Fibroblast of pulmonary artery (primary cell): ENCODE data around the gene NBEA.

Source experiments
- DNase-seq: peaks from one replicate; pipeline ENCODE4 v3.0.0-alpha.2; 2010; ENCODE audit warnings: low read depth
- H3K4me3 ChIP-seq: replicated peaks from 2 replicates; pipeline ENCODE4 v1.5.1; 2011; ENCODE audit warnings: low read depth, mild to moderate bottlenecking, control low read depth, low read length, moderate library complexity
- TF ChIP-seq, protein P1 (sequence below): IDR thresholded peaks from 2 replicates; pipeline ENCODE4 v1.5.1; 2011; ENCODE audit warnings: mild to moderate bottlenecking, control low read depth, low read length, inconsistent platforms; ENCODE audit errors: missing control alignments

The NBEA gene

DNA sequence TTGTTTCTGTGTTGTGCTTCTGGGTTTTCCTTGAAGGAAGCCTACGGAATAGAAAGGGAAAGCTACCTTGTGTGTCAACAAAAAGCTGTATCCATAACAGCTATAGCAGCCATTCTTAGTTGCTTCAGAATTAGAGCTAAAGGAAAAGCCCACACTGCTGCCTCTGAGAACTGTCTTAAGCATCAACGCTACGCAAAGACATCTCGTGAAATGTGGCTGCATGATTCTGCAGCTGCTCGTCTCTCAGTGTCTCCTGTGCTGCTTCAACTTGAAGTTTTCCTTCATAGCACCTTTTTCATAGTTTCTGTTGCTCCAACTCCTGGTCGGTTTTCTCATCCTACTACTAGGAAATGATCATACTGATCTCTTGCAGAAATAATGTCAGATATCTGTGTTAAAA is 675.4 kb downstream of the NBEA start:
- no peak for DNase-seq
- TF ChIP-seq, protein P1, sequence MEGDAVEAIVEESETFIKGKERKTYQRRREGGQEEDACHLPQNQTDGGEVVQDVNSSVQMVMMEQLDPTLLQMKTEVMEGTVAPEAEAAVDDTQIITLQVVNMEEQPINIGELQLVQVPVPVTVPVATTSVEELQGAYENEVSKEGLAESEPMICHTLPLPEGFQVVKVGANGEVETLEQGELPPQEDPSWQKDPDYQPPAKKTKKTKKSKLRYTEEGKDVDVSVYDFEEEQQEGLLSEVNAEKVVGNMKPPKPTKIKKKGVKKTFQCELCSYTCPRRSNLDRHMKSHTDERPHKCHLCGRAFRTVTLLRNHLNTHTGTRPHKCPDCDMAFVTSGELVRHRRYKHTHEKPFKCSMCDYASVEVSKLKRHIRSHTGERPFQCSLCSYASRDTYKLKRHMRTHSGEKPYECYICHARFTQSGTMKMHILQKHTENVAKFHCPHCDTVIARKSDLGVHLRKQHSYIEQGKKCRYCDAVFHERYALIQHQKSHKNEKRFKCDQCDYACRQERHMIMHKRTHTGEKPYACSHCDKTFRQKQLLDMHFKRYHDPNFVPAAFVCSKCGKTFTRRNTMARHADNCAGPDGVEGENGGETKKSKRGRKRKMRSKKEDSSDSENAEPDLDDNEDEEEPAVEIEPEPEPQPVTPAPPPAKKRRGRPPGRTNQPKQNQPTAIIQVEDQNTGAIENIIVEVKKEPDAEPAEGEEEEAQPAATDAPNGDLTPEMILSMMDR: no peak
- no peak overlapping the region for H3K4me3 ChIP-seq

DNA sequence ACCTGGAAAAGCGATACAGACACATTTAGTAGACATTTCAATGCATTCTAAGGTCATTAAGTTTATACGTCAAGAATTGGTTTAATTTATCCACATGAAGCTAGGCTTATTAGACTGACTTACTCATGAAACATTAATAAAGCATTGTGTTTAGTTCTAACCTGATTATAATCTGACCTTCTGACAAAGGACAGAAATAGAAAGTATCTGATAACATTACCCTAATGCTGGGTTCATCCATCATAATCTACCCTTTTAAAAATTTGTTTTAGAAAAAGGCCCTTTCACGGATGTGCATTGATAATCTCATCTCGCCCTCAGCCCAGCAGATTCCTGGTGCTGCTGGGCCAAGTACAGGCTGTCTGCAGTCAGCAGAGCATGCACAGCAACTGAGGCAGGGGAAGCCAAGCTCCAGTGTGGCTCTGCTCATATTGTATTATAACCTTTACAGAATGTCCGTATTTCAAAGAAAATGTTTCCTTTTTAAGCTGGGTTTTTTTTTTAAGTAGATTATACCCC is 676.6 kb downstream of the NBEA start:
- H3K4me3 ChIP-seq: no peak overlapping the region
- TF ChIP-seq, protein P1: no peak
- no peak for DNase-seq

DNA sequence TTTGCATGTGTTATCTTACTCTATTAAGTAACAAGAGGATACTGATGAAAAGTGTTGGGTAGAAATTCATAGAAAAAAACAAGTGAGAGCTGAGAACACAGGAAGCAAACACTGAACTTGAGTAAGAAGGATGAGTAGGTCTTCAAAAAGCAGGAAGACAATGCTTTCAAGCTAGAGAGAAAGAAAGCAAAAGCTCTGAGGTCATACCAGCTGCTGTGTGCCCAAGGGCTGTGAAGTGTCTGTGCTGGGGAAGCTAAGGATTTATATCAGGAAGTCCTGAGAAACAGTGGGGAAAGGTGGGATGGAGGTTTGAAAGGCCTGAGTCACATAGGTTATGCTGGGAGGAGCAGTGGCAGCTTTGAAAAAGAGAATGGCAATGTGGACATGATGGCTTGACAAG is 679.9 kb downstream of the NBEA start:
- TF ChIP-seq, protein P1: no peak

DNA sequence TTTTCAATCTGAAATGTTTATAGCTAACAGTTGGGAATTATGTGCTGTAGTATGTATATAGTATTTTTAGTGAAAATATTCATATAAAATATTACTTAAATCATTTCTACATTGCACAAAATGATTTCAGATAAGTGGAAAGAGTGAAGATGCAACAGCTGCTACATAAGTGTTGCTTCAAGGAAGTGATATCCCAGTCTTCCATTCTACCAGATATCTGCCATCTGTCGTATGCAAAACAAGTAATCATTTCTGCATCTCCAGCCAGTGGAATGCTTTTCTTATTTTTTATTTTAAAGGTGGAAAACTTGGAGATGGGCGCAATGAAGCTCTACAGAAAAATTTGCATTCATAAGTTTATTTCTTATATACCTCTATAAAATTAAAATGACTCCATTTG is 687.0 kb downstream of the NBEA start:
- DNase-seq: no peak
- TF ChIP-seq, protein P1: no peak
- no peak overlapping the region for H3K4me3 ChIP-seq

More for the DNA sequence above, 679.9 kb downstream of the NBEA start:
- peak; percentile 35 for DNase-seq
- no peak overlapping the region for H3K4me3 ChIP-seq

DNA sequence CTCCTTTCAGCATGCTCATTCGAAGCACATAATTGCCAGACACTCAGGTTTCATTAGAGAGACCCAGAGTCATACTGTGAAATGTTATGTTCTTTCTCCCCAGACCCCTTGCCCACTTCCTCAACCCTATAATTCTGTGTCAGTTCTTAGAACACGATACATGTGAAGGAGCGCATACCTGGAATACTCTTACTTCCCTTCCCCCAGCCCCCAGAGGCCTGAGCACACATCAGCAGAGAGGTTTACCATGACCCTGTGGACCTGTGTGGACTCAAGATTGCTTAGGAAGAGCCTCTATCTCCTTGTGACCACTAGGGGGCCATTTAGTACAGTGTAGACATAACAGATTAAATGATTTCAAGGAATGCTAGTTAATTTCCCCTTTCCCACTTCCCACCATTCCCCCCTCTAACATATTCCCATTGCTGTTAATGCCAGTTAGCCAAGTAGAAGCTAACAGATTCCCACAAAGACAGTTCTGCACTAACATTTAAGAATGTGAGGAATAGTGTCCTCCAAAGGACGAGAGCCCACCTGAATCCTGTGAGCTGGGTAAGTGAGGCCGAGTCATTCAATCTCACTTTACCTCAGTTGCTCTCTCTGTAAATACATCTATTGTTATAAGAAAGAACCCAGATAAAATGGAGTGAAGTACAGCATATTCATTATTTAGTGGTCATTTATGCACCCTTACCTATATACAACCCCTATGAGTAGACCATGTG is 688.6 kb downstream of the NBEA start:
- peak; percentile 67 for DNase-seq
- no peak overlapping the region for H3K4me3 ChIP-seq
- TF ChIP-seq, protein P1: peak; percentile 92

DNA sequence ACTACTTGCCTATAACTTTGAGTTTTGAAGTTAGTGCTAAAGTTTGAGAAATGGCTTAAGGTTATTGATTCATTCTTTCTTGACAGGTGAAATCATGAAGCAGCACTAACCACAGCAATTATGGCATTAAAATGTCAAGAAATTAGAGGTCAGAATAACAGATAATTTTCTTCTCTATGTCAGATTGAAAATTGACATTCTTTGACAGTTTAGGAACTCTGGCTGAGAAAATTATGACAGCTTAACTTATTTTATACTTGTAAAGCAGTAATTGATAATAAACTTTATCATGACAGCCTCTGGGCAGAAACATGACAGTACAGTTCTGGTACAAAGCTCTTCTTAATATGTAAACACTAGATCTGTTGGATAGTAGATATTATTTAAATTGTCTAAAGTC is 689.6 kb downstream of the NBEA start:
- TF ChIP-seq, protein P1: no peak
- DNase-seq: no peak
- no peak overlapping the region for H3K4me3 ChIP-seq

DNA sequence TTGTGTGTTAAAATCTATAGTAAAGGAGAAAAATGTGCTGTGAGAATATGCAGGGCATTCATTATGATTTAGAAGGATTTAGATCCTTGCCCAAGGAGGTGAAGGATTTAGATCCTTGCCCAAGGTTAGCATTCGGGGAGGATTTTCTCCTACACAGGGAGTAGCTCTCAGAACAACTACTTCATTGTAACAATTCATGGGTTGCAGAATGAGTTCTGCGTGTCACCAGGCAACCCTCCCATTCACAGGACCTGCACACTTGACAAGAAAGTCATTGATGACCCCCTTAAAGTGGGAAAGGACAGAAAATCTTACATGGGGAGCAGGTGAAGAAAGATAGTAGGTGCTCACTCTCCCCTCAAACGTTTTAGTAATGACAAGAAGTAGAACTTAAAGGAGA is 701.6 kb downstream of the NBEA start:
- no peak overlapping the region for H3K4me3 ChIP-seq
- TF ChIP-seq, protein P1: no peak
- DNase-seq: no peak
